Adrenal gland (tissue), 12 donors: ENCODE data around the gene CCDC146. TPM values are rescaled to one million over a fixed set of nuclear protein-coding genes. Genes with fewer than 3 reads are reported as not detected.

Source experiments
- DNase-seq, 7 donors: peaks; one replicate each; pipeline ENCODE4 v3.0.0-alpha.2; 2019 to 2020
- H3K27ac ChIP-seq, 5 donors: fragments of 200-600 bp; sonication (generic) in 4 of 5; 1 replicate in 3 of 5; 2 replicates in 2 of 5; pipeline versions ENCODE4 v1.5.1 to v1.8.0; 2016 to 2020; ENCODE audit warnings: mild to moderate bottlenecking in 1 of 5
- H3K27me3 ChIP-seq: fragments of 200-600 bp; 2 replicates; pipeline ENCODE4 v1.8.0; 2021
- H3K36me3 ChIP-seq, 2 donors: fragments of 200-600 bp; replicated peaks in 1 of 2; 1 replicate in 1 of 2; 2 replicates in 1 of 2; pipeline versions ENCODE4 v1.5.1 to v1.8.0; 2018 to 2022
- H3K4me1 ChIP-seq, 2 donors: fragments of 200-600 bp; replicated peaks in 1 of 2; 1 replicate in 1 of 2; 2 replicates in 1 of 2; pipeline versions ENCODE4 v1.5.1 to v1.8.0; 2018 to 2021
- H3K4me3 ChIP-seq, 4 donors: fragments of 200-600 bp; sonication (generic) in 3 of 4; one replicate each; pipeline ENCODE4 v1.5.1; 2016 to 2018
- H3K9me3 ChIP-seq, 3 donors: fragments of 200-600 bp; sonication (generic) in 1 of 3; replicated peaks in 1 of 3; 1 replicate in 2 of 3; 2 replicates in 1 of 3; pipeline versions ENCODE4 v1.5.1 to v1.8.0; 2016 to 2021
- POLR2A ChIP-seq, 2 donors: fragments of 450-650 bp; IDR thresholded peaks; one replicate each; pipeline ENCODE4 v1.6.1; 2017; ENCODE audit warnings: antibody characterized with exemption in 2 of 2, mild to moderate bottlenecking in 2 of 2, moderate library complexity in 1 of 2
- WGBS, 4 donors: extraction: QIAGEN DNeasy Blood & Tissue Kit in 2 of 4; methylation state at CpG; one replicate each; pipeline versions ENCODE4 v1.1.5 to v1.1.7; 2013 to 2017; 5-methylcytosine and 5-hydroxymethylcytosine counted together
- intact Hi-C, 2 donors: fragments of 100-400 bp; cut with DNase I; formaldehyde crosslinking; loops; one replicate each; pipeline versions ENCODE4 v1.14.1 to v1.15.0; 2022 to 2023
- polyA plus RNA-seq, 3 donors: library from polyadenylated mRNA; stranded (reverse); fragments of 200-250 nt in 2 of 3; fragments of 350-450 nt in 1 of 3; fragmentation: Illumina TruSeq in 1 of 3; extraction: RNeasy Lipid Tissue Mini Kit (QIAGEN cat#74804) in 1 of 3; gene quantifications; one replicate each; pipeline ENCODE4 v1.2.3, GENCODE V29; 2013 to 2014
- total RNA-seq, 9 donors: library from RNA; depleted of rRNA in 4 of 9; stranded (reverse); fragments of >200 nt in 4 of 9; fragments of 120-200 nt in 1 of 9; fragmentation: NEBNext Ultra II Directional in 1 of 9; extraction: Animal tissue kit (Norgen Biotek cat#: 25700) in 1 of 9; gene quantifications; one replicate each; pipeline versions ENCODE4 v1.1.0 to v1.2.4, GENCODE V29; 2013 to 2023
- TF ChIP-seq, protein P1 (sequence below), 6 experiments: fragments of 450-650 bp in 4 of 6; fragments of 200-600 bp in 2 of 6; sonication (generic) in 1 of 6; IDR thresholded peaks; 1 replicate in 5 of 6; 2 replicates in 1 of 6; pipeline versions ENCODE4 v1.5.1 to v1.8.0; 2016 to 2021; ENCODE audit warnings: antibody characterized with exemption in 6 of 6, mild to moderate bottlenecking in 2 of 6, moderate library complexity in 1 of 6
- donor health status: healthy with polysubstance abuse.
- donor health status: Bipolar disorder and iron deficiency.
- donor health status: DM: yes; HTN: yes; CAD: no.
- donor health status: DM: no; HTN: no; CAD: no.
- donor health status: DM: no; HTN: no; CAD: no.
- donor health status: DM: yes; HTN: yes; CAD: no.

Gene CCDC146
- total and polyA plus RNA-seq, 12 donors = 0.79 to 8.7 (median 5.1) TPM

GRCh38 chr7:77320137-77320536 lies 197.7 kb downstream of the CCDC146 start:
- no peaks in the 10 kb centered on the region for H3K27me3 ChIP-seq
- 61 to 79% (median 68%) methylated on average over 4 of the region's 4 CpGs for WGBS, 4 donors
- intact Hi-C loops = loop anchor here in 1 of 2 donors (10.0 kb wide), 1 partner anchor 75 kb away; no protein-coding TSS in a partner anchor
- no peaks in the 10 kb centered on the region for H3K4me1 ChIP-seq
- TF ChIP-seq POLR2A (IDR thresholded peaks at IDR 0.05) = no peak
- TF ChIP-seq, protein P1, sequence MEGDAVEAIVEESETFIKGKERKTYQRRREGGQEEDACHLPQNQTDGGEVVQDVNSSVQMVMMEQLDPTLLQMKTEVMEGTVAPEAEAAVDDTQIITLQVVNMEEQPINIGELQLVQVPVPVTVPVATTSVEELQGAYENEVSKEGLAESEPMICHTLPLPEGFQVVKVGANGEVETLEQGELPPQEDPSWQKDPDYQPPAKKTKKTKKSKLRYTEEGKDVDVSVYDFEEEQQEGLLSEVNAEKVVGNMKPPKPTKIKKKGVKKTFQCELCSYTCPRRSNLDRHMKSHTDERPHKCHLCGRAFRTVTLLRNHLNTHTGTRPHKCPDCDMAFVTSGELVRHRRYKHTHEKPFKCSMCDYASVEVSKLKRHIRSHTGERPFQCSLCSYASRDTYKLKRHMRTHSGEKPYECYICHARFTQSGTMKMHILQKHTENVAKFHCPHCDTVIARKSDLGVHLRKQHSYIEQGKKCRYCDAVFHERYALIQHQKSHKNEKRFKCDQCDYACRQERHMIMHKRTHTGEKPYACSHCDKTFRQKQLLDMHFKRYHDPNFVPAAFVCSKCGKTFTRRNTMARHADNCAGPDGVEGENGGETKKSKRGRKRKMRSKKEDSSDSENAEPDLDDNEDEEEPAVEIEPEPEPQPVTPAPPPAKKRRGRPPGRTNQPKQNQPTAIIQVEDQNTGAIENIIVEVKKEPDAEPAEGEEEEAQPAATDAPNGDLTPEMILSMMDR (IDR thresholded peaks at IDR 0.05) = no peak
- peaks cover 0 to 4% of the 10 kb centered on the region in 2 donors for H3K36me3 ChIP-seq
- DNase-seq = no peak
- no peak overlapping the region for H3K4me3 ChIP-seq
- no peak overlapping the region for H3K27ac ChIP-seq
- H3K9me3 ChIP-seq = no peaks in the 10 kb centered on the region

GRCh38 chr7:77320714-77321113 lies 198.3 kb downstream of the CCDC146 start:
- TF ChIP-seq, protein P1 (IDR thresholded peaks at IDR 0.05) = no peak
- TF ChIP-seq POLR2A (IDR thresholded peaks at IDR 0.05) = no peak
- no peak for DNase-seq
- H3K4me3 ChIP-seq = no peak overlapping the region
- H3K9me3 ChIP-seq = no peaks in the 10 kb centered on the region
- H3K27me3 ChIP-seq = no peaks in the 10 kb centered on the region
- intact Hi-C loops = loop anchor here in 1 of 2 donors (10.0 kb wide), 1 partner anchor 76 kb away; no protein-coding TSS in a partner anchor
- H3K4me1 ChIP-seq = no peaks in the 10 kb centered on the region
- 60 to 69% (median 63%) methylated on average over 2 of the region's 2 CpGs for WGBS, 4 donors
- H3K27ac ChIP-seq = no peak overlapping the region
- peaks cover 0 to 4% of the 10 kb centered on the region in 2 donors for H3K36me3 ChIP-seq

DNA sequence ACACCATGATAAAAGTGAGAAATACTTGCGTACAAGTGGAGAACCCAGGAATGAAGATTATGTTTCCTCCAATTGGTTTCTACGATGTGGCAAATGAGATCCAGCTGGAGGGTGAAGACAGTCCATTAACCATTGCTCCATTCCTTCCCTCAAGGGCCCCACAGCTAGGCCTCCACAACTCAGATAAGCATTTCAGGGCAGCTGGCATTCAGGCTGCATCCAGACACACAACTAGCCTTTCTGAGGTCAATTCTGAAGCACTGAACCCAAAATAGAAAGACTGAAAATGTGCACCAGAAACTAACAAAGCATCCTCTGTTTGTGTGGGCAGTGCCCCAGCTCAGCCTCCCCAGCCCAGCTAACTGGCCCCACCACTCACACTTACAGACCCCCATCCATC lies 198.9 kb downstream of the CCDC146 start:
- H3K4me3 ChIP-seq = no peak overlapping the region
- H3K4me1 ChIP-seq = no peaks in the 10 kb centered on the region
- intact Hi-C loops = loop anchor here in 1 of 2 donors (10.0 kb wide), 1 partner anchor 76 kb away; no protein-coding TSS in a partner anchor
- H3K27ac ChIP-seq = no peak overlapping the region
- no peak for TF ChIP-seq POLR2A (IDR thresholded peaks at IDR 0.05)
- TF ChIP-seq, protein P1 (IDR thresholded peaks at IDR 0.05) = no peak
- no peaks in the 10 kb centered on the region for H3K9me3 ChIP-seq
- DNase-seq = no peak
- 64 to 92% (median 76%) methylated on average over 2 of the region's 2 CpGs for WGBS, 4 donors
- no peaks in the 10 kb centered on the region for H3K27me3 ChIP-seq
- peaks cover 0 to 4% of the 10 kb centered on the region in 2 donors for H3K36me3 ChIP-seq

DNA sequence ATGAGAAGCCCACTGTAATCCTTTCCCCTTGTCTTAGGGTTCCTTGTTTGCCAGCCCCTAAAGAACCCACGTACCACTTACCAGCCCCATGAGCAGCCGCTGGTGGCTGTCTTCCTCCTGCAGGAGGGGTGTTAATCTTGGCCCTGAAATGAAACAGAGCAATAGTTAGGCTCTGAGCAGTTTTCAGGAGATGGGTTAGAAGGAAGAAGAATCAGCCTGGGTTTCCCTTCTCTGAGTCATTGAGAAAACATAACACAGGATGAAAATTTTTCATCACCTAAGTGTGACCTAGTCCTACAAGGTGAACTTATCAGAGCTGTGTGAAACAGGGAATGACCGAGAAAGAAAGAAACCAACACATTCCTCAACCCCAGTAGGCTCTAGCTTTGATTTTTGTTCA lies 203.7 kb downstream of the CCDC146 start:
- WGBS, 4 donors = 78 to 89% (median 85%) methylated on average over 3 of the region's 3 CpGs
- Histone ChIP-seq H3K27ac (no peak overlapping the region), H3K27me3 (no peaks in the 10 kb centered on the region), H3K9me3 (no peaks in the 10 kb centered on the region), H3K4me1 (peaks cover 13 to 24% of the 10 kb centered on the region in 2 donors), H3K36me3 (no peaks in the 10 kb centered on the region), H3K4me3 (no peak overlapping the region)
- intact Hi-C loops = loop anchor here in 1 of 2 donors (10.0 kb wide), 1 partner anchor 81 kb away; no protein-coding TSS in a partner anchor
- TF ChIP-seq, protein P1 (IDR thresholded peaks at IDR 0.05) = no peak
- no peak for TF ChIP-seq POLR2A (IDR thresholded peaks at IDR 0.05)
- DNase-seq = no peak
